Measurements from ENCODE around the gene GDPGP1. TPM values are rescaled to one million over a fixed set of nuclear protein-coding genes. Genes with fewer than 3 reads are reported as not detected.

The GDPGP1 gene
- total RNA-seq, 4 donors from 2014 or later = 4.2 to 8.0 (median 5.2) TPM

GRCh38 chr15:90264671-90265070 lies 30.7 kb downstream of the GDPGP1 start:
- TF ChIP-seq, protein P1, sequence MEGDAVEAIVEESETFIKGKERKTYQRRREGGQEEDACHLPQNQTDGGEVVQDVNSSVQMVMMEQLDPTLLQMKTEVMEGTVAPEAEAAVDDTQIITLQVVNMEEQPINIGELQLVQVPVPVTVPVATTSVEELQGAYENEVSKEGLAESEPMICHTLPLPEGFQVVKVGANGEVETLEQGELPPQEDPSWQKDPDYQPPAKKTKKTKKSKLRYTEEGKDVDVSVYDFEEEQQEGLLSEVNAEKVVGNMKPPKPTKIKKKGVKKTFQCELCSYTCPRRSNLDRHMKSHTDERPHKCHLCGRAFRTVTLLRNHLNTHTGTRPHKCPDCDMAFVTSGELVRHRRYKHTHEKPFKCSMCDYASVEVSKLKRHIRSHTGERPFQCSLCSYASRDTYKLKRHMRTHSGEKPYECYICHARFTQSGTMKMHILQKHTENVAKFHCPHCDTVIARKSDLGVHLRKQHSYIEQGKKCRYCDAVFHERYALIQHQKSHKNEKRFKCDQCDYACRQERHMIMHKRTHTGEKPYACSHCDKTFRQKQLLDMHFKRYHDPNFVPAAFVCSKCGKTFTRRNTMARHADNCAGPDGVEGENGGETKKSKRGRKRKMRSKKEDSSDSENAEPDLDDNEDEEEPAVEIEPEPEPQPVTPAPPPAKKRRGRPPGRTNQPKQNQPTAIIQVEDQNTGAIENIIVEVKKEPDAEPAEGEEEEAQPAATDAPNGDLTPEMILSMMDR (IDR thresholded peaks at IDR 0.05) = no peak
- DNase-seq (ENCODE audit: low spot score) (no peak), ATAC-seq (ENCODE audit: low FRiP score) (no peak)

DNA sequence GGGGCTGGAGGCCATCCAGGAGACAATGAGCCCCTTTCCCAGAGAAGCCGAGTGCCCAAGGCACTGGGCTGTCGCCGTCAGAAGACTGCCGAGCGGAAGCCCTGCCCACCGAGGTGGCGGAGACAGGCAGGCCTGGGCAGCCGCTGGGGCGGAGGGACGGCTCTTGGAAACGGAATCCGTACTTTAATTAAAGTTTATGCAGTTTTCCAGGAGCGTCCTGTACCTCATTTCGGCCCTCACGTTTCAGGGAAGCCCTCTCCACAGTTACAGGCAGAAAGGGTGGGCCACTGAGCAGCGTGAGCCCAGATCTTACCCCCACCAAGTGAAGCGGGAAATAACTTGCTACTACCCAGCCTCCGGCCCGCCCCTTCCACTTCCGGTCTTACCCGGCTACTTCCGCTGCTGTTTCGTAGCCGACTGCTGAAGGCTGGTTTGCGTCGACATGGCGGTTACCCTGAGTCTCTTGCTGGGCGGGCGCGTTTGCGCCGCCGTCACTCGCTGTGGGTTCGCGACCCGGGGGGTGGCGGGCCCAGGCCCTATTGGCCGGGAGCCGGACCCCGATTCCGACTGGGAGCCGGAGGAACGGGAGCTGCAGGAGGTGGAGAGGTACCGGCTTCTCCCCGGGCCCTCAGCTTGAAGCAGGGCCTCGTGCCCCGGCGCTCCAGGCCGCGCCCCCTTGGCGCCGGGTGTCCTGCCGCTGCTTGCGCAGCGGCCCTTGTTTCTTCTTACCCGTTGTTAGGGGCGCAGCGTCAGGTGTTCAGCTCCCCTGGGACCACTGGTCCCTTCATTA lies 31.5 kb downstream of the GDPGP1 start, which contains the start of gene NGRN:
TSS of gene NGRN (plus strand) at position 402 of the 790 bp plus-strand sequence. CDS start at position 443, 41 bp downstream.
- peak; percentile 90 for ATAC-seq (ENCODE audit: low FRiP score)
- TF ChIP-seq, protein P1 (IDR thresholded peaks at IDR 0.05) = no peak
- DNase-seq (ENCODE audit: low spot score) = peak; percentile 70

DNA sequence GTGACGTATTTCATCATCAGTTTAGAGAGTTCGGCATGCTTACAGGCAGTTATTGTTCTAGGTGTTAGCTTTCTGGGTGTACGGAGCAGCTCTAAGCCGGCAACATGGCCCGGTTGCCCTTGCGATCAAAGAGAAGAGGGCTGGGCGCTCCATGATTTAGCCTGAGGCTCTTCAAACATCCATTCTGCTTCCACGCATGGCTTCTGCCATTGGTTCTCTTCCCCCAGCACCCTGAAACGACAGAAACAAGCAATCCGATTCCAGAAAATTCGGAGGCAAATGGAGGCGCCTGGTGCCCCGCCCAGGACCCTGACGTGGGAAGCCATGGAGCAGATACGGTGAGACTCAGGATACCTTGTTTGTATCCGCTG lies 32.0 kb downstream of the GDPGP1 start:
- TF ChIP-seq, protein P1 (IDR thresholded peaks at IDR 0.05) = no peak
- peak; percentile 16 for ATAC-seq (ENCODE audit: low FRiP score)
- DNase-seq (ENCODE audit: low spot score) = no peak

DNA sequence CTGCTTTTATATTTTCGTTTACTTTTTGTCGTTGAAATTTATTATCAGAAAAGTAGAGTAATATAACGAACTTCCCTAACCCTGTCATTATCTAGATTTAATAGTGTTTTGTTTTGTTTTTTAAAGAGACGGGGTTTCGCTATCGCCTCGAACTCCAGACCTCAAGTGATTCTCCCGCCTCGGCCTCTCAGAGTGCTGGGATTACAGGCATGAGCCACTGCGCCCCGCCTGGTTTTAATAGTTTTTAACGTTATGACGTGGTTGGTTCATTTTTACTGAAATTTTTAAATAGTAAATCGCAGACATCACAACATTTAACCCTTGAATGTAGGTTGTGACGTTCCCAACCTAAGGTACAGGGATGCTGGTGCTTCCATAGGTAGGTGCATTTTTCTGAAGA lies 32.5 kb downstream of the GDPGP1 start:
- DNase-seq (ENCODE audit: low spot score) (no peak), ATAC-seq (ENCODE audit: low FRiP score) (no peak)
- TF ChIP-seq, protein P1 (IDR thresholded peaks at IDR 0.05) = no peak

DNA sequence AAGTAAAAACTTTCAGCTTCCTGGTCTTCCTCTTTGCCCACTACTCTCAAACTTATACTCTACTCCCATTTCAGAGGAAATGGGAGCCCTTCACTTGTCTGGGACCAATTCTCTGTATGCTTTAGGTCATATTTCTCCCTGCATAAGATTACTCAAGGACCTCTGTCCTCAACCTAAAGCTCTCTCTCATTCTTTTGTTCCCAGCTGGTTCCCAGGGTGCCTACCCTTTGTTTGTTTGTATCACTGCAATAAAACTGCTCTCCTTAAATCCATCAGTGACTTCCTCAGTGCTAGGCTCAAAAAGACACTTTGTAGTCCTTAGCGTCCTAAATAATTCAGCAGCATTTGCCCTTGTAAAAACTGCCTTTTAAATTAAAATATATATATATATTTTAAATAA lies 34.4 kb downstream of the GDPGP1 start:
- ATAC-seq (ENCODE audit: low FRiP score) = no peak
- DNase-seq (ENCODE audit: low spot score) = no peak
- TF ChIP-seq, protein P1 (IDR thresholded peaks at IDR 0.05) = no peak

DNA sequence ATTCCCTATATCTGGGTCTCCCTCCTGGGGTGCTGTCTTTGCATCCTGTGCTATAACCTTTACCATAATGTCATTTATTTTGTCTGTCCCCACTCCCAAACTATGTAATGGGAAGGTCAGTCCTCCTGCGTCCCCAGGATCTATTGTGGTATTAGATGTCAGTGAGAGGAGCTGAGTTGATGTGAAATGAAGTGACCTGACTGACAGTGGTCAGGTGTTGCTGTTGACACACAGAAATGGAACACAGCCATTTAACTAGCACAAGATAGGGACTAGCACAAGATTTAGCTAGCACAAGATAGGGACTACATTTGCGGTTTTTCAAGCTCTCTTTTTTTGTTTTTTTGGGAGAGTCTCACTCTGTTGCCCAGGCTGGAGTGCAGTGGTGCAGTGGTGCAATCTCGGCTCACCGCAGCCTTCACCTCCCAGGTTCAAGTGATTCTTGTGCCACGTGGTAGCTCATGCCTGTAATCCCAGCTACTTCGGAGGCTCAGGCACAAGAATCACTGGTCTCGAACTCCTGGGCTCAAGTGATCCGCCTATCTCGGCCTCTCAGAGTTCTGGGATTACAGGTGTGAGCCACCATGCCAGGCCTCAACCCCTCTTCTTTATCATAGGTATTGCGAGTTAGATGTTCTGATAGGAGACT lies 36.6 kb downstream of the GDPGP1 start:
- ATAC-seq (ENCODE audit: low FRiP score) (no peak), DNase-seq (ENCODE audit: low spot score) (no peak)
- TF ChIP-seq, protein P1 (IDR thresholded peaks at IDR 0.05) = no peak

Data from omental fat pad (tissue), 4 donors.